ENCODE results near the gene PCDH9.

DNA sequence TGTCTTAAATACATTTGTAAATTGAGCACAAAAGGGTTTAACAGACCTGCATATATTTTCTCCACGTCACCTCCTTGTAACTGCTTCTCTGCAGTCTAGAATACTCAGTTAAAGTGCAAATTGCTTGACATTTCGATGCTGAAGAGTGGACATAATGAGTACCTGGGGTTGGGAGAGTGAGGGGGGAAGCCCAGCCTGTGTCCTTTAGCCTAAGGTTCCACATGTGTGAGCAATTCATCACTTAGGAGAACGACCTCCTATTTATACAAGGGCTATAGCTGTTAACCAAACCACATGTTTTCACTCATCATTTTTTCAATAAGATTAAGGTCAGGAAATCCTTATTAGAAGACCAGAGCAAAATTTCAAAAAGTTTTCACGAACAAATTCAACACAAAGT, 29.5 kb downstream of the PCDH9 start:
- TF ChIP-seq ZNF274 (IDR thresholded peaks at IDR 0.05; ENCODE audit: low read depth, low read length), result no peak
- no peak for TF ChIP-seq YY1 (IDR thresholded peaks at IDR 0.05; ENCODE audit: insufficient read depth, insufficient read length)
- TF ChIP-seq SUZ12 (IDR thresholded peaks at IDR 0.05; ENCODE audit: extremely low read depth, insufficient read depth, insufficient read length), result no peak

Measured in NT2/D1 (cell line).